Common myeloid progenitor, CD34-positive (primary cell): ENCODE results near the gene ADCY5.

Source experiments
- CTCF ChIA-PET: fragments of 350-600 bp; sonication (Branson Sonifier 250); formaldehyde crosslinking; loops from one replicate; lab custom pipeline; 2021; ENCODE audit warnings: antibody characterized with exemption; lab: Charles Lee
- POLR2A ChIA-PET: fragments of 350-600 bp; sonication (Branson Sonifier 250); formaldehyde crosslinking; loops from one replicate; lab custom pipeline; 2021; ENCODE audit warnings: antibody characterized with exemption; lab: Charles Lee
- DNase-seq, 3 donors: peaks; one replicate each; pipeline versions ENCODE4 v3.0.0 to v3.0.0-alpha.2; 2013
- H3K27ac ChIP-seq, 2 experiments: 1 replicate in 1 of 2; 2 replicates in 1 of 2; pipeline ENCODE4 v1.7.0; 2013; ENCODE audit warnings: inconsistent platforms in 2 of 2, low read length in 2 of 2, mild to moderate bottlenecking in 2 of 2, low read depth in 1 of 2, moderate library complexity in 1 of 2; ENCODE audit not compliant: severe bottlenecking in 2 of 2, insufficient read depth in 1 of 2, poor library complexity in 1 of 2
- H3K27me3 ChIP-seq, 5 experiments: replicated peaks in 2 of 5; 1 replicate in 3 of 5; 2 replicates in 2 of 5; pipeline versions ENCODE4 v1.6.1 to v1.7.0; 2013; ENCODE audit warnings: low read length in 4 of 5, mild to moderate bottlenecking in 2 of 5, moderate library complexity in 2 of 5, inconsistent platforms in 1 of 5; ENCODE audit not compliant: insufficient read depth in 5 of 5, control insufficient read depth in 4 of 5
- H3K36me3 ChIP-seq, 4 experiments: 1 replicate in 2 of 4; 2 replicates in 2 of 4; pipeline versions ENCODE4 v1.6.1 to v1.7.0; 2013; ENCODE audit warnings: low read length in 3 of 4, control low read depth in 1 of 4, mild to moderate bottlenecking in 1 of 4; ENCODE audit not compliant: control insufficient read depth in 4 of 4, insufficient read depth in 4 of 4
- H3K4me1 ChIP-seq, 4 experiments: 1 replicate in 3 of 4; 2 replicates in 1 of 4; pipeline versions ENCODE4 v1.6.1 to v1.7.1; 2013; ENCODE audit warnings: low read length in 3 of 4, mild to moderate bottlenecking in 3 of 4, control low read depth in 1 of 4, inconsistent platforms in 1 of 4, moderate library complexity in 1 of 4; ENCODE audit not compliant: control insufficient read depth in 4 of 4, insufficient read depth in 4 of 4; ENCODE audit errors: control extremely low read depth in 1 of 4
- H3K4me3 ChIP-seq, 7 experiments: 1 replicate in 4 of 7; 2 replicates in 3 of 7; pipeline versions ENCODE4 v1.5.1 to v1.7.0; 2013; ENCODE audit warnings: mild to moderate bottlenecking in 7 of 7, low read length in 6 of 7, moderate library complexity in 6 of 7, inconsistent platforms in 2 of 7, low read depth in 2 of 7, control low read depth in 1 of 7; ENCODE audit not compliant: insufficient read depth in 4 of 7, control insufficient read depth in 1 of 7; ENCODE audit errors: extremely low read depth in 1 of 7
- H3K9me3 ChIP-seq, 5 experiments: 1 replicate in 4 of 5; 2 replicates in 1 of 5; pipeline versions ENCODE4 v1.6.1 to v1.7.1; 2013; ENCODE audit warnings: low read length in 4 of 5, mild to moderate bottlenecking in 2 of 5, inconsistent platforms in 1 of 5, low read depth in 1 of 5, moderate library complexity in 1 of 5; ENCODE audit not compliant: control insufficient read depth in 4 of 5, insufficient read depth in 2 of 5; ENCODE audit errors: control extremely low read depth in 1 of 5
- WGBS: methylation state at CpG from one replicate; pipeline ENCODE4 v1.1.5; 2013; ENCODE audit not compliant: insufficient coverage; 5-methylcytosine and 5-hydroxymethylcytosine counted together

Gene ADCY5

GRCh38 chr3:123324880-123325765 is 123.8 kb downstream of the ADCY5 start:
- POLR2A ChIA-PET: no interaction called here
- H3K27me3 ChIP-seq: peaks cover 0 to 18% (median 10%) of the 10 kb centered on the region in 5 experiments

DNA sequence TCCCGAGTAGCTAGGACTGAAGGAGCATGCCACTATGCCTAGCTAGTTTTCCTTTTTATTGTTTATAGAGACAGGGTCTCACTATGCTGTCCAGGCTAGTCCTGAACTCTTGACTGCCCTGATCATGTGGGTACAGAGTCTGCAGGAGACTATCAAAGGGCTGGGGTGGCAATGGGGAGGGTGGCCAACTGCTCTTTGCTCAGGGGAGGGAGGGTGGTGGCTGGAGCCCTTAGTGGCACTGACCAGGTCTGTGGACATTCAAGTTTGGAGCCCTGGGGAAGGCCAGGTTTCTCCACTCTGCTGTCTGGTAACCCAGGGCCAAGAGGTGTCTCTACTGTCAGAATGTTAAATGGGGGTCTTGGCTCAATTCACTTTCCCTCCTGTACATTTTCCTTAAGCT is 125.1 kb downstream of the ADCY5 start:
- CTCF ChIA-PET: interaction anchor here (0.9 to 5.2 kb wide), 4 partner anchors 8 to 236 kb away, joined by 3 to 27 read pairs (median 6); no protein-coding TSS in a partner anchor
- Histone ChIP-seq H3K27ac (no peak overlapping the region), H3K27me3 (peaks cover 0 to 18% (median 10%) of the 10 kb centered on the region in 5 experiments)

More at GRCh38 chr3:123324880-123325765, 123.8 kb downstream of the ADCY5 start:
- H3K36me3 ChIP-seq: no peaks in the 10 kb centered on the region
- WGBS: 98% methylated on average over 8 of the region's 15 CpGs
- DNase-seq: no peak
- no peak overlapping the region for H3K27ac ChIP-seq
- H3K4me3 ChIP-seq: no peak overlapping the region
- CTCF ChIA-PET: interaction anchor here (0.7 to 5.2 kb wide), 3 partner anchors 163 to 238 kb away, joined by 3 to 27 read pairs (median 24); no protein-coding TSS in a partner anchor
- no peaks in the 10 kb centered on the region for H3K4me1 ChIP-seq
- no peaks in the 10 kb centered on the region for H3K9me3 ChIP-seq

GRCh38 chr3:123322866-123323265 is 126.0 kb downstream of the ADCY5 start:
- WGBS: 95% methylated on average over 9 of the region's 11 CpGs

More for the DNA sequence above, 125.1 kb downstream of the ADCY5 start:
- Histone ChIP-seq H3K4me3 (no peak overlapping the region), H3K9me3 (no peaks in the 10 kb centered on the region), H3K36me3 (no peaks in the 10 kb centered on the region), H3K4me1 (no peaks in the 10 kb centered on the region)
- no CpG with 5 or more reads among the region's 1 CpG for WGBS
- POLR2A ChIA-PET: no interaction called here
- no peak for DNase-seq

DNA sequence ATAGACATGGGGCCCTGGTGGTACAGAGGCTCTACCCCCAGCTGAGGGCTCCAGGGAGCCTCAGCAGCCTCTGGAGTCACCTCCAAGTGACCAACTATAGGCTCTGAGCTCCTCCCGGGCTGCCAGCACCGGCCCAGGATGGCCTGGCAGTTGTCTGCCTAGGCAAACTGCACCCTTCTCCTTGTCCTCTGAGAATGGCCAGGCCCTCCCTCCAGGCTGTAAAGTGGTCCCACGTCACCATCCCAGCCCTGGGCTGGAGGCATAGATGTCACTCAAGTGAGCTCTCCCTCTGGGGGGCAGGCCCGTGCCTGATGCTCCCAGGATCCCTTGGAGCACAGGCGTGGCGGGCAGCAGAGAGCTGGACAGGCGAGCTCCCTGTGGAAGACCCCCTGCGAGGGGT is 127.1 kb downstream of the ADCY5 start:
- H3K27me3 ChIP-seq: peaks cover 0 to 10% (median 8%) of the 10 kb centered on the region in 5 experiments
- WGBS: 88% methylated on average over 6 of the region's 8 CpGs
- no peaks in the 10 kb centered on the region for H3K36me3 ChIP-seq
- no peak for DNase-seq
- no peaks in the 10 kb centered on the region for H3K4me1 ChIP-seq
- H3K4me3 ChIP-seq: no peak overlapping the region
- no peaks in the 10 kb centered on the region for H3K9me3 ChIP-seq
- POLR2A ChIA-PET: no interaction called here
- H3K27ac ChIP-seq: no peak overlapping the region
- CTCF ChIA-PET: interaction anchor here (0.7 kb wide), 2 partner anchors 10 to 237 kb away, joined by 3 to 4 read pairs; no protein-coding TSS in a partner anchor

More at GRCh38 chr3:123322866-123323265, 126.0 kb downstream of the ADCY5 start:
- no peaks in the 10 kb centered on the region for H3K4me1 ChIP-seq
- DNase-seq: no peak
- ChIA-PET POLR2A (interaction anchor here (0.6 kb wide), 1 partner anchor 176 kb away, joined by 3 read pairs; no protein-coding TSS in a partner anchor), CTCF (interaction anchor here (0.7 to 5.2 kb wide), 3 partner anchors 8 to 237 kb away, joined by 4 to 27 read pairs (median 7); no protein-coding TSS in a partner anchor)
- H3K4me3 ChIP-seq: no peak overlapping the region
- H3K36me3 ChIP-seq: no peaks in the 10 kb centered on the region
- H3K9me3 ChIP-seq: no peaks in the 10 kb centered on the region
- H3K27me3 ChIP-seq: peaks cover 0 to 10% (median 10%) of the 10 kb centered on the region in 5 experiments
- H3K27ac ChIP-seq: no peak overlapping the region

- ChIA-PET CTCF (interaction anchor here (1.1 kb wide), 1 partner anchor 35 kb away, joined by 3 read pairs; no protein-coding TSS in a partner anchor), POLR2A (no interaction called here)
- Histone ChIP-seq H3K27me3 (peaks cover 0 to 19% (median 11%) of the 10 kb centered on the region in 5 experiments), H3K36me3 (no peaks in the 10 kb centered on the region), H3K9me3 (no peaks in the 10 kb centered on the region), H3K4me1 (no peaks in the 10 kb centered on the region), H3K27ac (no peak overlapping the region), H3K4me3 (no peak overlapping the region)
- DNase-seq: no peak
- WGBS: 89% methylated on average over 4 of the region's 5 CpGs
Observed at GRCh38 chr3:123320221-123320620, 128.7 kb downstream of the ADCY5 start.

GRCh38 chr3:123319760-123320159 is 129.1 kb downstream of the ADCY5 start:
- no peak for DNase-seq
- CTCF ChIA-PET: interaction anchor here (1.1 kb wide), 1 partner anchor 35 kb away, joined by 3 read pairs; no protein-coding TSS in a partner anchor
- POLR2A ChIA-PET: no interaction called here

More at GRCh38 chr3:123319760-123320159, 129.1 kb downstream of the ADCY5 start:
- Histone ChIP-seq H3K9me3 (no peaks in the 10 kb centered on the region), H3K4me3 (no peak overlapping the region), H3K27ac (no peak overlapping the region), H3K4me1 (no peaks in the 10 kb centered on the region), H3K27me3 (peaks cover 0 to 23% (median 15%) of the 10 kb centered on the region in 5 experiments), H3K36me3 (no peaks in the 10 kb centered on the region)
- 83% methylated on average over 9 of the region's 10 CpGs for WGBS
